Left renal cortex interstitium (tissue), 4 donors: Measurements from ENCODE around the gene SPRR2E. TPM values are rescaled to one million over a fixed set of nuclear protein-coding genes. Genes with fewer than 3 reads are reported as not detected.
"Not testable (repeated sequence)": the region's sequence is repeated elsewhere in the genome, so short reads cannot be mapped to it uniquely, and the experiment has no call there.

ENCODE experiments used
- DNase-seq, 4 donors: peaks; one replicate each; pipeline ENCODE4 v3.0.0-alpha.2; 2013; ENCODE audit warnings: low read depth in 4 of 4, low spot score in 2 of 4, missing footprints in 1 of 4
- polyA plus RNA-seq, 4 donors: library from polyadenylated mRNA; unstranded; fragments of 120-200 nt; gene quantifications; one replicate each; pipeline ENCODE4 v1.2.1, GENCODE V29; 2013; ENCODE audit not compliant: insufficient read length in 4 of 4

The SPRR2E gene
- polyA plus RNA-seq, 4 donors = not detected

GRCh38 chr1:153071511-153071910, 22.8 kb downstream of the SPRR2E start, which contains the start of gene SPRR2B:
TSS of gene SPRR2B (minus strand) at chr1:153071611. CDS start at chr1:153070839, 772 bp downstream.
- no peak for DNase-seq

- no peak for DNase-seq
Measured at GRCh38 chr1:153070243-153070642, 24.1 kb downstream of the SPRR2E start.

GRCh38 chr1:153058826-153059784, 35.2 kb downstream of the SPRR2E start:
- no peak for DNase-seq

GRCh38 chr1:153058154-153058553, 36.2 kb downstream of the SPRR2E start:
- DNase-seq = no peak

DNA sequence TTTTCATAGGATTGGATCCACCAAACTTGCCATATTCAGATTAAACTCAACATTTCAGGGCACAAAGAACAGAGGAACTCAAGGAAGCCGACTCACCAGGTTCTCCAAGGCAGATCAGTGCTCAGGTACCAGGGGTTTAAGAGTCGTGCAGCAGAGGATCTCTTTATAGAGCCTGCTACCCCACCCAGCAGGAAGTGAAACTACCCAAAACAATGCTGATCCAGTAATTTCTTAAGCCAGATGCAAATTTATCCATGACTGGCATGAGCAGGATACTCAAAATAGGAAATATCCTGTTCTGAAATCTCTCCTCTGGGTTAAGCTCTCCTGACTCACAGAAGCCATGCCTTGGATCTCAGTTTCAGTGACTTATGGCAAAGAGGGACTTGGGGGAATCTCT, 37.0 kb downstream of the SPRR2E start, which contains the start of gene SPRR2A:
SPRR2A (minus strand) TSS at position 138 of the 400 bp plus-strand sequence. CDS start 777 bp downstream, outside the sequence.
- no peak for DNase-seq

GRCh38 chr1:153056111-153056510, 38.2 kb downstream of the SPRR2E start:
- DNase-seq = not testable (repeated sequence)

DNA sequence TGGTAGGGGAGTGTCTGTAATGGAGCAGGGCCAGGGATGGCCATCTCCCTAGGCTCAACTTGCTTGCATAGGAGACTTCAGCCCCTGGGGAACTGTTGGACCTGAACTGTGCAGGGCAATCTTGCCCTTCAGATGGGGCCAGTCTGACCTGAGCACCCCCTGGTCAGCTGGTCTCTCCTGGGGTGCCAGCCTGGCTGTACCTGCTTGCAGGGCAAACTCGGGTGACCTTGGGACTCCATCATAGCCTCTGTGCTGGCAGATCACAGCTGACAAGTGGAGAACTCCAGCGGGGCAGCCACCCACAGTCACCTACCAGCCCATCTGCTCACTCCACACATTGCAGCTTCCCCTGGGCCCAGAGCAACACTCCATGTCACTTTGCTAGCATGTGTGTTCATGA, 45.1 kb downstream of the SPRR2E start:
- DNase-seq = no peak

Other genes with a start within 250 kb of the SPRR2E start
- not detected for gene LCE7A, start 234.5 kb downstream of the SPRR2E start, polyA plus RNA-seq
- gene SMCP, start 216.2 kb downstream of the SPRR2E start, polyA plus RNA-seq = not detected
- under 1 TPM; 0.08 to 0.42 (median 0.30) TPM for gene IVL, start 186.0 kb downstream of the SPRR2E start, polyA plus RNA-seq
- gene SPRR5, start 147.3 kb downstream of the SPRR2E start, polyA plus RNA-seq = not detected
- not detected for gene SPRR4, start 123.9 kb downstream of the SPRR2E start, polyA plus RNA-seq
- not detected for gene SPRR1A, start 110.4 kb downstream of the SPRR2E start, polyA plus RNA-seq
- gene SPRR3, start 92.8 kb downstream of the SPRR2E start, polyA plus RNA-seq = under 1 TPM in 3 of 4 donors, not detected in 1; 0.17 to 0.51 (median 0.18) TPM
- not detected for gene SPRR1B, start 63.3 kb downstream of the SPRR2E start, polyA plus RNA-seq
- not detected for gene SPRR2D, start 53.4 kb downstream of the SPRR2E start, polyA plus RNA-seq
- under 1 TPM in 1 of 4 donors, not detected in 3; 0.14 TPM for gene SPRR2A, start 37.0 kb downstream of the SPRR2E start, polyA plus RNA-seq
- not detected for gene SPRR2B, start 22.9 kb downstream of the SPRR2E start, polyA plus RNA-seq
- not detected for gene SPRR2F, start 19.0 kb upstream of the SPRR2E start, polyA plus RNA-seq
- gene SPRR2G, start 56.4 kb upstream of the SPRR2E start, polyA plus RNA-seq = not detected
- gene LELP1, start 108.9 kb upstream of the SPRR2E start, polyA plus RNA-seq = not detected
- gene PRR9, start 123.1 kb upstream of the SPRR2E start, polyA plus RNA-seq = not detected
- not detected for gene LORICRIN, start 165.2 kb upstream of the SPRR2E start, polyA plus RNA-seq
- not detected for gene PGLYRP3, start 218.4 kb upstream of the SPRR2E start, polyA plus RNA-seq